GM18907 (cell line): ENCODE measurements around the gene IMMT.

Experiments
- ATAC-seq: cut with Tn5 transposase; IDR thresholded peaks from one replicate; pipeline ENCODE4 v1.9.1; 2021; ENCODE audit warnings: mild to moderate bottlenecking, moderate library complexity; ENCODE audit not compliant: unreplicated experiment

The IMMT gene

DNA sequence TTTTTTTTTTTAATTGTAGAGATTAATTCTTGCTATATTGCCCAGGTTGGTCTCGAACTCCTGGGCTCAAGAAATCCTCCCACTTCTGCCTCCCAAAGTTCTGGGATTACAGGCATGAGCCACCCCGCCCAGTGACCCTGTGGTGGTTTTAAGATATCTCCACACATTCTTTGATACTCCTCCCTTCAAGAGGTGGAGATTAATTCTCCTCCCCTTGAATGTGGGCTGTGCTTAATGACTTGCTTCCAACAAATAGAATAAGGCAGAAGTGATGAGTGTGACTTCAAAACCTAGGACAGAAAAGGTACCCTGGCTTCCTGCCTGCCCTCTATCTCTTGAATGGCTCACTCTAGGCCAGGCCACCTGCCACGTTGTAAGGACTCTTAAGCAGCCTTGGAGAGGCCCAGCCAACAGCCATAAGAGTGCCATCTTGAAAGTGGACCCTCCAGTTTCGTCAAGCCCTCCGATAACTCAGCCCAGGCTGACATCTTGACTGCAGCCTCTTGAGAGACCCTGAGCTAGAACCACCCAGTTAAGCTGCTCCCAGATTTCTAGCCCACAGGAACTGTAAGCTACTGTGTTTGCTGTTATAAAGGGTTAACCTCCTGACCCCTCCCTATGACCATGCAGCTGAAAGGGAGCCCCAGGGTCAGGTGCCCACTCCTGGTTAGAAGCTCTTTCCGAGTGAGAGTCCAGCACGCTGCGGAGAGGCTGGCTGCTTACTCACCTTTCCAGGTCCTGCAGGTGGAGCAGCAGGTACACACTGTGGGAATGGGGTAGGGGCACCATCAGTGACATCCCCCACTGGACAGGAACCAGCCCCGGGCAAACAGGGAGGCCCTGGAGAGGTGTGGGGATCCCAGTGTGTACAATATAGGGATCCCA lies 31.6 kb upstream of the IMMT start:
- no peak for ATAC-seq

DNA sequence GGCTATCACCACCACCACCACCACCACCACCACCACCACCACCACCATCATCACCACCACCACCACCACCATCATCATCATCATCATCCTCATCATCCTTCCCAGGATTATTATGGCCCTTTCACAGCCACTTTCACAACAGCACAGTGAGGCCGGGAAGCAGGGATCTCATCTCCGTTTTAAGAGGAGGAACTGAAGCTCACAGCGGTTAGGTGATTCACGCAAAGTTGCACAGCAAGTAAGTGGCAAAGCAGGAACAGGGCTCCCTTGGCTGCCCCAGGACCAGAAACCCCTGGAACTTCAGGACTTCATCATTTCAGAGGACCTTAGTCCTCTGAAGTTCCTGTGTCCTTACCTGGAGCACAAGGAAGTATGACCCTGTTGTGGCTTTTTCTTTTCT lies 30.8 kb upstream of the IMMT start:
- ATAC-seq, result no peak

DNA sequence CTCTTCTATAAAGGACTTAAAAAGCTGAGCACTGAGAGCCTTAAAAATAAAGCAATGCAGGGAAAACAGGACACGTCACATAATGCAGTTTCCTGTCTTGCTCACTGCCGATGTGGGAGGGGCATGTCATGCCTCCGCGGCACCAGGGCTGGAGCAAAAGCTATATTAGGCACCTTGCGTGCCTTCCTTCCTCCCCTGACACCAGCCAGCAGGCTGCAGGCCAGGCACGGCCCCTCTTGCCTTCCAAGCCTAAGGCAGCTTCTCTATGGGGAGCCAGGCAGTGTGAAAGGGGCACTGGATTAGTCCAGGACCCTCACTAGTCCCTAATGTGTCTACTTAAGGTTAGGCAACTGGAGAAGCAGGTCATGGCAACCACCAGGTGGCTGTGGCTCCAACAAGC lies 30.3 kb upstream of the IMMT start:
- peak; percentile 60 for ATAC-seq

DNA sequence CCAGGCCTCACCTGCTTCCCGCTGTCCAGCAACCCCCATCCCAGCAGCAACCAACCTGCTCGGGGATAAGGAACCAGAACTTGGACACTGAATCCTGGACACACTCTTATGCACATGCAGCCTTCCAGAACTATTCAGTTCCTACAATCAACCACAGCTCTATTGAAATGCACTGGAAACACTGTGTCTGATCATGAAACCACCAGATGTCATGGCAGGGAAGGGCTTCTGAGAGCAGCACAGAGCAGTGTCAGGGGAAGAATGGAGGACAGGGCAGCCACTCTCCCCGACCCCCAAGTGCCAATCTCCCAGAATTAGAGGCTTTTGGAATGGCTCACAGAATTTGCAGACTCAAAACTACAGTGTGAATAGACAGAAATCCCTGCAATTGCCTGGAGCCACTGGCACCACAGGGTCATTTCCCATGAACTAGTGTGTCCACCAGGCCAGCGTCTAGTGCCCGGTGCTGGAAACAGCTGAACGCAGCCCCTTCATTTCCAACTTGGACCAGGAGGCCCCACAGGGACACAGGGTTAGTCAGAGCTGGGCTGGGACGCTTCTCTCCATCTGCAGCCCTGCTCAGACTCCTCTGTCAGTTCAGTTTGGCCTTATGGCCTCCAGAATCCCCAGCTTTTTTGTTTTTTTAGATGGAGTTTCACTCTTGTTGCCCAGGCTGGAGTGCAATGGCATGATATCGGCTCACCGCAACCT lies 29.5 kb upstream of the IMMT start:
- ATAC-seq, result no peak

DNA sequence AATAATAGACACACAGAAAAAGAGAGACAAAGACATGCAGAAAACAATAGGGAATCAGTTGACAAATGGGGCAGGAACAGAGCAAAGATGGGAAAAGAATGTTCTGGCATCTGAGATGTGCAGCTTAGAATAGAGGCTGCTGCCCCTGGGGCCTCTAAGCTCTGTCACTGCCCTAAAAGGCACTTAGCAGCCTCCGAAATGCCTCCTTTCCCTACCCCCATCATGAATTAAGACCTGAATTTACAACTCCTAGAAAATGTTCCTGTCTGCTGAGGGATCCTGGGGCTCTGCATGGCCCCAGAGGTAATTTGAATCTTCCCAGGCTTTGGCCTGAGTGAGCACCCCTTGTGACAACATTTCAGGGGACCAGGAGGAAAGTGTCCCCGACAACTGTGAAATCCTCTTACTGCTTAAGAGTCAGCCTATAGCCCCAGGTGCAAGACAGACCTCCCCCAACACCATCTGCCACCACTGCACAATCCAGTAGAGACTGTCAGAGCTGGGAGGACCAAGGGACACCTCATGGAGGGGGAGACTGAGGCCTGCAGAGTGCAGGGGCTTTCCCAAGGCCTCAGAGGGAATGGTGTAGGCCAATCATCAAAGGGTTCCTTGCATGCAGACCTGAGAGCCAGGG lies 28.8 kb upstream of the IMMT start:
- no peak for ATAC-seq

DNA sequence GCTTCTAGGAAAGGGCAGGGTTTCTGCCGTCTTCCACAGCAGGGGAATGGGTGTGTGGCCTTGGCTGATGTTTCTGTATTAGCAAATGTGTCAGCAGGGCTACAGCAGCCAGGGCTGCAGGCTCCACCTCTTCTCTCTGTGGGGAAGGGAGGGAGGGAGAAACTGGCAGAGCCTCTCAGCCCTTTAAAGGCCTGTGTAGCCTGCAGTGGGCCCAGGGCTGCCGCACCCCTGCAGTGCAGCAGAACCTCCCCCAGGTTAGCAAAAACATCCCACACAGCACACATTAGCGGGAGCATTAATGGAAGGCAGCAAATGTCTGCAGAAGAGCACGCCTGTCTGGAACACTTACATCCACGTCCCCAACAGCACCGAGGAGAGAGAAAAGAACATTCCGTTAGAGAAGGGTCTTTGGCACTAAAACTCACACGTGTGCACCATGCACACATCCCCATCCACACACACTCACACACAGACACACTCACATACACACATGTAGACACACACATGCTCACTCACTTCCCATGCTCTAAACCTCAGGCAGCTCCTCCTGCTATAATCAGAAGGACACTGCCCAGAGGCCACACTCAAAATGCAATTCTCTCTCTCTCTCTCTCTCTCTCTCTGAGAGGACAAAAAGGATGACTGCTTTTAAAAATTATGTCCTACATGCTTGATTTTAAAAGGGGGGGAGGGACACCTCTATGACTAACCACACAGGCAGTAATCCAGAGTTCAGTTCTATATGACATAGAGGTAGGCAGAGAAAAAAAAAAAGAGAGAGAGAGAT lies 28.1 kb upstream of the IMMT start:
- ATAC-seq, result no peak

DNA sequence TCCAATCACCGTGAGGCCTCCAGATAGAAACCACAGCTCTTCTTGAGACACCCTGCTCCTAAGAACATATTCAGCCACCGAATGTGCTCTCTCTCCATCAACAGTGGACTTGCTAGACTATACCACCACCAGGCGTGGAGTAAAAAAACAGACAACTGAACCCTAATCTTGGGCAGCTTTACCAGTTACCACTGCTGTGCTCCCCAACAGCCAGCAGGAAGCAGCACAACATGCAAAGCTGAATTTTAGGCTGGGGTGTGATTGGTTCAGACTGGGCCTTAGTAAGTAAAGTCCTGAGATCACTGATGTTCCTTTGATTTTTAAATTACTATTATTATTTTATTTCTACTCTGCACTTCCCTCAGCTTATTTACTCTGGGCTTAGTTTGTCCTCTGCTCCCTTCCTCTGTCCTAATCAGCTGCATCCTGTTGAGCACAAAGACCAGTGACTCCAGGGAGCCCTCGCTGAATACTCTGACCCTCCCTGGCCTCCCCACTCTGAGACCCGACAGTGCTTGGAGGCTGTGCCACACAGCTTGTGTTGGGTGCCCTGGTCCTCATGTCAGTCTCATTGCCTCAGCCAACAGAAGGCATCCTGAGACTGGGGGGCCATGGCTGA lies 25.9 kb upstream of the IMMT start:
- ATAC-seq, result peak; percentile 59

DNA sequence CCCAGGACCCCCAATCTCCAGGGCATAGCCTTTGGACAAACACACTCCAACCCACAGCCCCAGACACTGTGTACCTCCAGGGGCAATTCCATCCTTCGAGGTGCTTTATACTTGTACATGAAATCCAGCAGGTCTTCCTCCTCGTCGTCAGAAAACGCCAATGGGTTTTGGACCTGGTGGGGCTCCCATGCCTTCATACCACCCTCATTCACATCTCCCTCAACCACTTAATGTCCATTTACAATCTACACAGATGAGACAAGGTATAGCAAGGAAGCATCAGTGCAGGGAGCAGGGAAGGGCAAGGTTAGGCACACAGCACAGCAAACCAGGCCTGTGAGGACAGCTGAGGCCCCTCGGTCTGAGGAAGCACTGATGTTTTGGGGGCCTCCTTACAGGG lies 24.6 kb upstream of the IMMT start:
- ATAC-seq, result no peak

DNA sequence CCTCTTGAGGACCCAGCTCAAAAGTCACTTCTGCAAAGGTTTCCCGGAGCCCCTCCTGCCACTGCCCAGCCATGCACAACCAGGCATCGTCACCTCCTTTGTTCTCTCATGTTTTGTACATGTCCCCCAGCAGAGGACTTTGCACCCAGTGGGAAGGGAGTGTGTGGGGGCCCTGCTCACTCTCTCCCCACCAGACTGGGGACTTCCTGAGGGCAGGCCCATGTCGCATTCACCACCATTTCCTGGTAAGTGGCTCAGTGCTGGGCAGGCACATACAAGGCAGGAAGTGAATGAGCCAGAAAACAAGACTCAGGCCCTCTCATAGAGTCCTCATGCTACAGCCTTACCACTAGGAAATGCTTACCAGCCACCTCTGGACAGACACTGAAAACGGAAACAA lies 22.9 kb upstream of the IMMT start:
- no peak for ATAC-seq

DNA sequence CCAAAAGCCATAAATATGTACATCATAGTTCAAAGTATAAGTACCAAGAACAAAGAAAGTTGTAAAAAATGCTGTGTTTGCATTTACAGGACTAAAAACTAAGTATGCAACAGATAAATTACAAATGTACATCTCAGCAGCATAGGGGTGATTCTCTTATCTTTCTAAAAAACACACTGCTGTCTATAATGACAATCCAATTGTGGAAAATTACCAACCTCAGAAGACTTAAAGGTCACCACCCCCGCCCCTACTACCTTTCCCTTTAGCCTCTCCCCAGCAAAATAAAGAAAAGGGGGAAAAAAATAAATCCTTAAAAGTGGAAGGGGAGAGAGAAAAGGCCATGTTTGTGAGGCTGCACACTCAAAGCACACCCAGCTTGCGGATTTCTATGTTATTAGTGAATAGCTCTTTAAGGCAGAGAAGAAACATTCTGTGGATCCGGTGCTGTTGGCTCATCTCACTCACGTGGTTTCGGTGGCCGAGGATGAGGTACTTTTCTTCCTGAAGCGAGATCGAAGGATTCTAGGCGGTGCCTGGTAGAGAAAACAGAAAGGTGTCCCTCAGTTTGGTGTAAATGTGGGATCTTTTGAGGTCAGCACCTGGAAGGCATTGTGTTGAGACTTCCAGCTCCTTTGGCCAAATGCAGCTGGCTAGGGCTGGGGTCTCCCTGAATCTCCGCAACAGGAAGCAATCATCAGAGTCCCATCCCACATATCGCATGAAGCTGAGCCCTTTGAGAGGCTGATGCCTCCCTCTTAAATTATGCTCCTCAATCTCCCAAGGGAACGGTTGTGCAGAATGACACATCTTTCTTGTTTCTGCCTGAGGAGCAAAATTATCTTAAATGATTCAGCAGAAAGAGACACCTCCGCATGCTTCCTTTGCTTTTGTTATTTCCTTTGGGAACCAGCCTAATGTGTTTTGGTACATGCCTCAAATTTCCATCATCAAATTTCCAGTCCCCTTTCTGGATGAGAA lies 21.6 kb upstream of the IMMT start:
- ATAC-seq, result no peak

DNA sequence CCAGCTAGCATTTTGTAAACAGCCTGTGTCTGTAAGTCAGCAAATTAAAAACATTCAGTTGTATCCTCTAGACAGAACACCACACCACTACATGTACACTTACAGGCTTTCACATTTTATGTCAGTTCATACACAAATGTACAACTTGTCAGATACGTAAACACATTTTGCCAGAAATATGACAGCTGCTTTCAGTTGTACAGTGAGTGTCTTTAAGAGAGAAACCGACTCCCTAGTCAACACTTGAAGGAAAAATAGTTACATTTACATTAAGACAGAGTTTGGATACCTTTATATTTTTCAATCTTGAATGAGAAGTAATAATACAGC lies 19.2 kb upstream of the IMMT start:
- no peak for ATAC-seq

DNA sequence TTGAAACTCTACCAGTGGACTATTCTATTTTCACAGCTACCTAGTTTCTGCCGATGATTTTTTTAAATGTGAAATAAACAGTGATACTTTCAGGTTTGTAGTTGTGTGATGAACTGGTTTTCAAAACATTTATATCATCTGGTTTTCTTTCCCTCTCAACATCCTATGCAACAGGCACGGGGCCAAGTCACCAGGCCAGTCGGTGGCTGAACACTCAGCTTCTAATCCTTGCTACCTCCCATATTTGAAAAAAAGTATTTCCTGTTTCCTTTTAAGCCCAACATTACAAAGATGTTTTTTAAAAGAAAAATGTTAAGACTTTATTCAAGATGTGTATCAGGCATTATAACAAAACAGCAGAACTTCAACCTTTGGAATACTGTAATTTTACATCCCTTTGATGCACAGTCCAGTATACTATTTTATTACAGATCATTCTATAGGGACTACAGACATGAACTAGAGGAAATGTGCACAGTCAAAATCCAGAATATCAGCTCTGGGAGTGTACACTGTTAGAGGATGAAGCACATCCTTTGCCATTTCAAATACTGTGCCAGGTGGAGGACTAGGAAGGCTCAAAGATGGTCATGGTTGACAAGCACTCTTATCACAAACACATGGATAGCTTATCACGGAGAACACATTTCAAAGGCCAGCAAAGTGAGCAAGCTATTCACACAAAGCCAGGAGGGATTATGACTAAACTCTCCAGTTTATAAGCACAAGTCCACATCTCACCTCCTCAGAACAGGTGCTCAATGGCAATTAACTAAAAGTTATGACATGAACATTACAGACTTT lies 18.6 kb upstream of the IMMT start:
- ATAC-seq, result no peak

DNA sequence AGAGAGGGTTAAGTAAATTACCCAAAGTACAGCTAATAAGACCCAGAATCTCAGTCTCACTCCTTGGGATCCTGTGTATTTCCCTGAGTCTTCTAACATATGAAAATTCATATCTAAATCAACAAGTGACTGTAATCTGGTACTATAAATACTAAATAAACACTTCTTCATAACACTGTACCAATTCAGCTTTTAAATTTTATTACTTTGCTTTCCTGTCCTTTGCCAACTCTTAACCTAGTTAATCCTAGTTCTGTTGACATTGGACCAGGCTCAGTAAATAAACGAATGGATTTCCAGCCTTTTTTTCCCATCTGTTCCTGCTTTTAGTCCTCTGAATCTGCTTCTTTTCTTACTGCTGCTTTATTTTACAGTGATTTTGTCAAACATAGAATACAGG lies 17.8 kb upstream of the IMMT start:
- no peak for ATAC-seq

DNA sequence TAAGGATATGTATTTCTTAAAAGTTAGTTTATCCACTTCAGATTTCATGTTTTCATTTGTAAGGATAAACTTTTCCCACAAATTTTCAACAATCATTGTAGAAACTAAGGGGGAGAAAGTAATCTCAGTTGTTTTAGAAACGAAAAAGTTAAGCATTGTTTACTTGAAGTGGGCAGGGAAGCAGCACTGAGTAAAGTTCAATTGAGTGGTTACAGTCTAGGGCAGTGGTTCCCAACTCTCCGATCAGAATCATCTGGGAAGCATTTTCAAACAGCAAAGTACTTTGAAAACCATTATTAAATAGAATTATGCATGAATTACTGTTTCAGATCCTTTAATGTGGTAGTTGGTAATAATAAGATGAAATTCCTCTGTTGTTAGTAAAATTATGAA lies 16.5 kb upstream of the IMMT start:
- no peak for ATAC-seq

DNA sequence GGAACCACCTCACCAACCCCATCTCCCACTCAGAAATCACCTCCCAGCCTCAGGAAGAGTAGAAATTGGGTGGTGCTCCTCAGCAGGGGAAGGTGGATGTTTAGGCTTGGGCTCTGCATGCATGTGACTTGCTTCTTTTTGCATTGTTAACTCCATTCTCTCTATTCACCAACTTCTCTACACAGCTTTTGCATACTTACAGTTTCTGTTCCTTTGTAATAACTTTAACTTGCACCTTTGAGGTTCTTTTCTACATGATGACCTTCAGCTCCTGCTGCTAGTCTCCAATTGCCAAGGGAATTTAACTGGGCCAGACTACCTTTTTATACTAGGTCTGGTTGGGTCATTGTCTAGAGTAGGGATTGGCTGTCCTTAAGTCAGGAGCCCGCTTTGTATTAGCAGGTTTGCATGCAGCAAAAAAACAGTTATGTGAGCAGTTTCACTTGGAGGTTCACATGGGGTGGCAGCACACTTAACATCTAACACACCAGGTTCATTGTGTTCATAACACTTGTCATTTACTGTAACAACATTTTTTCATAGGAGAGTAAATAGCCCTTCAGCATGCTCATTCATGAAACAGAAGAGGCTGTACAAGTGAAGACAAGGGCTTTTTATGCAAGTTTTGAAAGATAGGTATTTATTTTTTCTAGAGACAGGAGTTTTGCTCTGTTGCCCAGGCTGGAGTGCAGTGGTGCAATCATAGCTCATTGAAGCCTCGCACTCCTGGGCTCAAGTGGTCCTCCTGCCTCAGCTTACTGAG lies 16.0 kb upstream of the IMMT start:
- no peak for ATAC-seq

DNA sequence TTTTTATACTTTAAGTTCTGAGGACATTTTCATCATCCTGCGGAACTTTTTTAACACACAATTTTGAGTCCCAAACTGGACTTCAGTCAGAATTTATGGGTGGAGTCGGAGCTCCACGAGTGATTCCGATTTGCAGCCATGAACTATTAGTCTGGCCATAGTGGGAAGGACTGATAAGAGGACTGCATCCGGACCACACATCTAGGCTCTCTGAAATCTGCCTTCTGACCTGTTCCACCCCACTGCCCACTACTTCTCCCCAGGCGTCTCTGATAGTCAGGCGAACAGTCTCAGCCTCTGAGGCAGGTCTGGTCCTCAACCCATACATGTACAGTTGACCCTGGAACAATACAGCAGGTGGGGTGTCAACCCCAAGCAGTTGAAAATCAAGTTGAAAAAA lies 9.2 kb upstream of the IMMT start:
- ATAC-seq, result no peak

DNA sequence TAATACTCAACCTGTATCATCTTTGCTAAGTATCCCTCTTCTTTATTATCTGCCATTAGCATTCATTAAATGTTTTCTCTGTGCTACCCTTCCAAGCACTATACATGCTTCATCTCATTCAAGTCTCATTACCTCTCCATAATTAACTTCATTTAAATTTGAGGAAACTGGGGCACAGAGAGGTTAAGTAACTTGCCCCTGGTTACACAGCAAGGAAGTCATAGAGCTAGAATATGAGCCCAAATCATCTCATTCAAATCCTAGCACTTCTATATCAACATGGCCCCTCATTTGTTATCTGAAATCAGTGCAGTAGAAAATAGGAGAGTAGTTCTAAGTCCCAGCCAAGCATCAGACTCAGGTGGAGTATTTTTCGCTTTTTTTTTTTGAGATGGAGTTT lies 8.4 kb upstream of the IMMT start:
- ATAC-seq, result no peak

DNA sequence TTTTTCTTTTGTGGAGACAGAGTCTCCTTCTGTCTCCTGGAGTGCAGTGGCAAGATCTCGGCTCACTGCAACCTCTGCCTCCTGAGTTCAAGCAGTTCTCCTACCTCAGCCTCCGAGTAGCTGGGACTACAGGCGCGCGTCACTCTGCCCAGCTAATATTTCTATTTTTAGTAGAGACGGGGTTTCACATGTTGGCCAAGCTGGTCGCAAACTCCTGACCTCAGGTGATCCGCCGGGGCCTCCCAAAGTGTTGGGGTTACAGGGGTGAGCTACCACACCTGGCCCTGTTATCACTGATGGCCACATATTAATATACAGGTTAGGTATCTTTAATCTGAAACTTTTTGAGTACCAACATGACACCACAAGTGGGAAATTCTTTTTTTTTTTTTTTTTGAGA lies 7.4 kb upstream of the IMMT start:
- ATAC-seq, result no peak
